Activated CD4-positive, alpha-beta T cell treated with anti-CD3 and anti-CD28 coated beads, Interleukin-2, amount 50 U/mL, for 48 hours (primary cell): Measurements from ENCODE around the gene PRR33.
A peak's percentile ranks its signal among the peaks of the same experiment; 100 is the strongest.

Experiments
- DNase-seq, 2 experiments: peaks; one replicate each; pipeline ENCODE4 v3.0.0-alpha.2; 2020

Gene PRR33

GRCh38 chr11:1916132-1916985 is 24.7 kb upstream of the PRR33 start:
- peak; percentile 16 to 26 for DNase-seq

DNA sequence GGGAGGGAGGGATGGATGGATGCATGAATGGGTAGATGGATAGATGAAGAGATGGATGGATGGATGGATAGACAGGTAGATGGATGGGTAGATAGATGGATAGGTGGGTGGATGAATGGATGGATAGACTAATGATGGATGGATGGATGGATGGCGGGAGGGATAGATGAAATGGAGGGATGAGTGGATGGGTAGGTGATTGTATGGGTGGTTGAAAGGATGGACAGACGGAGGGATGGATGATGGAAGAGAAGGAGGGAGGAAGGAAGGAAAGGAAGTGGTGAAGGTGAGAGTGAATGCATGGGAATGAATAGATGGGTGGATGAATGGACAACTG is 24.1 kb upstream of the PRR33 start:
- DNase-seq: no peak

- no peak for DNase-seq
Measured at GRCh38 chr11:1913271-1914060, 21.8 kb upstream of the PRR33 start.

- no peak for DNase-seq
Measured at GRCh38 chr11:1912289-1912878, 20.7 kb upstream of the PRR33 start.

DNA sequence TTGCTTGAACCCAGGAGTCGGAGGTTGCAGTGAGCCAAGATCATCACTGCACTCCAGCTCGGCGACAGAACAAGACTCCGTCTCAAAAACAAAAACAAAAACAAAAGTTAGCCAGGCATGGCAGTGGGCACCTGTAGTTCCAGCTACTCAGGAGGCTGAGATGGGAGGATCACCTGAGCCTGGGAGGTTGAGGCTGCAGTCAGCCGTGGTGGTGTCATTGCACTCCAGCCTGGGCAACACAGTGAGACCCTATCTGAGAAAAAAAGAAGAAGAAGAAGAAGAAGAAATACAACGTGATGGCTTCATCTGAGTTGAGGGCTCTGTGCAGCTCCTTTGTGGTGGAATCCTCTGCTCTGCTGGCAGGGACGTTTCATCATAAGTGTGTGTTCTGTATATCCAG is 17.8 kb upstream of the PRR33 start:
- no peak for DNase-seq

DNA sequence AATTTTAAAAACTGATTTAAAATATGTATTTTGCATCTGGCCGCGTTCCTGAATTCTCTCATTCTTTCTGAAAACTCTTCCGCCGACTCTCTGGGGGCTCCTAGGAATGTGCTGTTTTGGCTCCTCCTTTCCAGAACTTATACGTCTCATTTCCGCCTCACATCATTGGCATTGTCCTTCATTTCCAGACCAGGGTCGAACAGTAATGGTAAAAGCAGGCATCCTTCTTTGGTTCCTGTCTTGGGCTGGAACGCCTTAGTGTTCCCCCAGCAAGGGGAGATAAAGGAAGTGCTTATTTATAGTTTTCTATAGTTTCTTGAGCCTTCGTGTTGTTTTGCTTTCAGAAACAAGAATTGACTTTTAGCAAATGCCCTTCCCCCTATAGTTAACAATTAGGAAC is 16.9 kb upstream of the PRR33 start:
- no peak for DNase-seq

- DNase-seq: no peak
Measured at GRCh38 chr11:1906611-1907423, 15.1 kb upstream of the PRR33 start.

GRCh38 chr11:1906181-1906580 is 14.5 kb upstream of the PRR33 start:
- DNase-seq: no peak

DNA sequence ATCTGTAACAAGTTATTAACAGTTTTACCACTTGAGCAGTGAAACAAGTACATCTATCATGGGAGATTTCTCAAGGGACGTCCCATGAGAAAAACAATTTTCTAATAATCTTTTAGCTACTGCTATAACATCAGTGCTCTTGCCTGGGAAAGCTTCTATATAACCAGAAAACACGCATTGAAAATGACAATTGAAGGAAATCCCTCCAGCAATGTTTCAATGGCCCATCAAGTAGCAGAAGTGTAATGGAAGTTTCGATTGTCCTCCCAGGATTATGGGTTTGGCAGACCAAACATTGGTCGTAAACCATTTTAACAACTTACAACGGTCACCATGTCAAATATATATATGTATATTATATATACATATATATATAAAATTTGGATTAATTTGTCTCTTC is 8.0 kb upstream of the PRR33 start:
- no peak for DNase-seq

DNA sequence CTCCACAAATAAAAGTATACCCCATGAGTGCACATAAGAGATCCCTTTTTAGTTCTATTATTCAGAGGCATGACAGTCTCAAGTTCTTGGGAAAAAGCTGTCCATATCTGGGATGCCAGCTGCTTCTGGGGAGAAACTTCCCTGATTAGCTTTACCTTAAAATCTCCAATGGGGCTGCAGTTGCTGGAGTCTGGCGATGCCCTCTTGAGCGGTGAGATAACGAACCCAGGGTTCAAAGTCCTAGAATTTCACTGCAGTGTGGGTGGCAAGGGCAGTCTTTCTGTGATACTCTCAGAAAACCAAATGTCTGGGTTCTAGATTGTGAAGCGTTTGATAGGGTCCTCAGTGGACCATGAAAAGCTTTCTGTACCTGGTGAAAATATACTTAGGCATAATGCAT is 7.4 kb upstream of the PRR33 start:
- DNase-seq: no peak

GRCh38 chr11:1896923-1897322 is 5.2 kb upstream of the PRR33 start:
- DNase-seq: no peak

DNA sequence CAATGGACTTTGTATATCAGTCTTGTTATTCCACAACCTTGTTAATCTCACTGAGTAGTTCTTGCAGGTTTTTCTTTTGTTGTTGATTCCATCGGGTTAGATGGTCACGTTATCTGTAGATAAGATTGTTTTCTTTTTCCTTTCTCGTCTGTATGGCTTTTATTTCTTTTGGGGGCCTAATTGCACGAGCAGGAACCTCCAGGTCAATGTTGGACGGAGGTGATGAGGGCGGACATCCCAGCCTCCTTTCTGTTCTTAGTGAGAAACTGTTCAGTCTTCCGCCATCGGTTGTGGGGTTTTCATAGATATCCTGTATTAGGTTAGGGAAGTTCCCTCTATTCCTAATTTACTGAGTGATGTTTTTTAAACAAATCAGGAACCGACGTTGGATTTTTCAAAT is 4.8 kb upstream of the PRR33 start:
- no peak for DNase-seq

DNA sequence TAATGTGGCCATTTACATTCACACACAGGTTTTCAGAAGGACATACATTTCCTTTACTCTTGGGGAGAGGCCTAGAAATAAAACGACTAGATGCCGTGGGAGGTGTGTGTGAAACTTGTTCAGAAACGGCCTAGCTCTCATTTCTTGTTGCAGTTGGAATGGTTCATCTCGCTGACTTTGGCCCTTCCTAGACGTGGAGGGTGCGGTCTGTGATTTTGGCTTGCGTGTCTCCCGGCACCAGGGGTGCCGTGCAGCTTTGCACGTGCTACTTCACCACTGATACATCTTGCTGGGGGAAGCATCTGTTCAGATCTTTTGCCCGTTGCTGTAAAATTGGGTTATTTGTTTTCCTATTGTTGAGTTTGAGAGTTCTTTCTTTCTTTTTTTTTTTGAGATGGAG is 3.1 kb upstream of the PRR33 start:
- no peak for DNase-seq

DNA sequence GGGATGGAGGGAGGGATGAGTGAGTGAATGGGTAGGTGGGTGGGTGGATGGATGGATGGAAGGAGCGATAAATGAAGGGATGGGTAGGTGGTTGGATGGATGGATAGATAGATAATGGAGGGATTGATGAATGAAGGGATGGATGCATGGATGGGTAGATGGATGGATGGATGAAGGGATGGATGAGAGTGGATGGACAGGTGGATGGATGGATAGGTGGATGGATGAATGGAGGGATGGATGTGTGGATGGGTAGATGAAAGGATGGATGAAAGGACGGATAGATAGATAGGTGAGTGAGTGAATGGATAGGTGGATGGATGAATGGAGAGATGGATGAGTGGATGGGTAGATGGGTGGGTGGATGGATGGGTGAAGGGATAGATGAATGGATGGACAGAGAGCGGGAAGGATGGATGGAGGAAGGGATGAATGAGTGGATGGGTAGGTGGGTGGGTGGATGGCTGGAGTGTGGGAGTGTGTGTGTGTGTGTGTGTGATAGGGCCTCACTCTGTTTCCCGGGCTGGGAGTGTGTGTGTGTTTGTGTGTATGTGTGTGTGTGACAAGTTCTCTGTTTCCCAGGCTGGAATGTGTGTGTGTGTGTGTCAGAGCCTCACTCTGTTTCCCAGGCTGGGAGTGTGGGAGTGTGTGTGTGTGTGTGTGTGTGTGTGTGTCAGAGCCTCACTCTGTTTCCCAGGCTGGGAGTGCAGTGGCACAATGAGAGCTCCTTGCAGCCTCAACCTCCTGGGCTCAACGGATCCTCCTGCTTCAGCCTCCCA is 2.1 kb upstream of the PRR33 start:
- DNase-seq: no peak

- DNase-seq: no peak
Measured at GRCh38 chr11:1892558-1892957, 863 bp upstream of the PRR33 start.

DNA sequence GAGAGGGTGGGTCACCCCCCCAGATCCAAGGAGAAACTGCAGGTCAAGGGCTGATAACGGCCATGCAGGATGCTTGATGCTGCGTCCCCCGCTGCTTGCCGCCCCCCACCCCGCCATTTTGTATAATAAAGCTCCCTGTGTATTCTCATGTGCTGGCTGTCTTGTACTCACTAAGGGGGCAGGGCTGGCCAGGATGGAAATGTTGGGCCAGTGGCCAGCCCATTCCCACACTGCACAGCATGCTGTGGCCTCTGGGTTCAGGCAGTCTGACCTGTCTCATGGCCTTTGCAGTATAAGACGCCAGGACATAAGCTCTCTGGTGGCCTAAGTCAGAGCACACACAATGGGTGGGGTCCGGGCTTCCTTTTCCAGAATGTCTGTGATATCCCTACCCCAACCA is 421 bp upstream of the PRR33 start:
- no peak for DNase-seq

DNA sequence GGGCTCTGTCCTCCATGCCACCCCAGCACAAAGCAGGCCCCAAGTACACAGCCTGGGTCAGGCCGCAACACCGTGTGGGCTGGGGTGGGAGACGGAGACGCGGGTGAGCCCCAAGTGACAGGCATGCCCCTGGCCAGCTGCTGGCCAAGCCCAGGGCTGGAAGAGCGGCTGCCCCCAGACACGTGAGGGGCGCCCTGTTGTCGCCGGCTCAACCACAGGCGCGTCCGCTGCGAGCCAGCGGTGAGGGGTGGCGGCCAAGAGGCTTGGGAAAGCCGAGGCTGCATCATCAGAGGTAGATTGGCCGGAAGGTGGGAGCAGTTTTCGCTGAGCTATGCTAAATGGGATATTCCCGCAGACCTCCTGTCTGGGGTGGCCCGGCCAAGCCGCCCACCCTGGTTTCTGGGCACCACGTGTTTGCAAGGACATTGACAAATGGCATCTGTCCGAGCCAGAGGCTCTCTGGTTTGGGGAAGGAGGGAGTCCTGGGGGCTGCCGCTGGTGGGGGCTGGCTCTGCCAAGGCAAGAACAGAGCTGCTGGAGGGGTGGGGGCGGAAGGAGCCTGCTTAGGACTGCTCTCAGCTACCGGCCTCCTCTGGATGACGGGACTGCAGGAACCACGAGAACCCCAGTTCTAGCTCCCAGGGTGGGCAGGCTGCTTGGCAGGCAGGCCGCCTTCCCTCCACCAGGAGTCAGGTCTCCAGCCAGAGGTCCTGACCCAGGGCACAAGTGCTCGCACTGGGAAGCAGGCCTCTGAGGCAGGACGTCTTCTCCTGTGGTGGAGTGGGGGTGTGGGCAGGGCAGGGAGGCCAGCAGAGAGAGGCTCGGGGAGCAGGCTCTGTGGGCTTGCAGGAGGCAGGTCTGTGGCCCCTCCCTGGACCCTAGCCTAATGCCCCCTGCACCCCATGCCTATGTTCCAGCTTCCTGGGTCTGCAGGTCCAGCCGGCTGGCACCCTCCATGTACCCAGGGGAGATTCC is 552 bp downstream of the PRR33 start:
- no peak for DNase-seq

- DNase-seq: no peak
Measured at GRCh38 chr11:1889941-1890855, 1.5 kb downstream of the PRR33 start.

GRCh38 chr11:1889224-1889930 is 2.3 kb downstream of the PRR33 start:
- peak; percentile 73 to 79 for DNase-seq
